H1 (cell line): Measurements from ENCODE around the gene HOXD12. TPM values are rescaled to one million over a fixed set of nuclear protein-coding genes. Genes with fewer than 3 reads are reported as not detected.
A peak's percentile ranks its signal among the peaks of the same experiment; 100 is the strongest.

ENCODE experiments used
- CTCF ChIA-PET: fragments of 300-600 bp; sonication (Branson Sonifier 250); formaldehyde crosslinking; loops from one replicate; lab custom pipeline; 2021; ENCODE audit not compliant: partially characterized antibody; lab: Charles Lee
- POLR2A ChIA-PET: fragments of 300-600 bp; sonication (Branson Sonifier 250); formaldehyde crosslinking; loops from one replicate; lab custom pipeline; 2021; ENCODE audit warnings: inconsistent platforms; ENCODE audit not compliant: partially characterized antibody; lab: Charles Lee
- DNase-seq, 2 experiments: peaks; one replicate each; pipeline versions ENCODE4 v3.0.0 to v3.0.0-alpha.2; 2010 to 2022; ENCODE audit warnings: low spot score in 2 of 2, low read depth in 1 of 2, mixed read lengths in 1 of 2
- FAIRE-seq: peaks from 2 replicates; lab custom pipeline; 2011; peaks lifted over from hg19 to GRCh38; lab: Jason Lieb, UNC
- H2AFZ ChIP-seq: 2 replicates; pipeline ENCODE4 v1.8.1; 2012; ENCODE audit warnings: low read length, inconsistent platforms
- H2AK5ac ChIP-seq: 2 replicates; pipeline ENCODE4 v1.6.1; 2013; ENCODE audit warnings: low read depth, low read length
- H2BK120ac ChIP-seq: replicated peaks from 2 replicates; pipeline ENCODE3; 2013; ENCODE audit warnings: low read depth, low read length, inconsistent platforms
- H2BK12ac ChIP-seq: 2 replicates; pipeline ENCODE4 v1.6.1; 2013; ENCODE audit warnings: low read depth, low read length
- H2BK15ac ChIP-seq: 2 replicates; pipeline ENCODE4 v1.6.1; 2013; ENCODE audit warnings: low read length
- H2BK20ac ChIP-seq: 2 replicates; pipeline ENCODE4 v1.6.1; 2013; ENCODE audit warnings: low read length
- H2BK5ac ChIP-seq: 2 replicates; pipeline ENCODE4 v1.6.1; 2013; ENCODE audit warnings: low read depth, low read length
- H3K14ac ChIP-seq: 2 replicates; pipeline ENCODE4 v1.6.1; 2013; ENCODE audit warnings: inconsistent platforms; ENCODE audit not compliant: insufficient read length
- H3K18ac ChIP-seq: 2 replicates; pipeline ENCODE4 v1.6.1; 2013; ENCODE audit warnings: low read length; ENCODE audit errors: extremely low read depth
- H3K23ac ChIP-seq: 2 replicates; pipeline ENCODE4 v1.6.1; 2013; ENCODE audit warnings: inconsistent platforms; ENCODE audit not compliant: insufficient read length
- H3K23me2 ChIP-seq: 2 replicates; pipeline ENCODE4 v1.6.1; 2013; ENCODE audit warnings: low read depth, low read length
- H3K27ac ChIP-seq: 2 replicates; pipeline ENCODE4 v1.6.1; 2011; ENCODE audit warnings: low read depth, low read length, inconsistent platforms
- H3K27me3 ChIP-seq, 4 experiments: replicated peaks in 1 of 4; 1 replicate in 1 of 4; 2 replicates in 3 of 4; pipeline versions ENCODE4 v1.6.1 to v1.8.1; 2011 to 2013; ENCODE audit warnings: low read length in 3 of 4, mild to moderate bottlenecking in 3 of 4, inconsistent platforms in 2 of 4, mixed read lengths in 2 of 4, moderate library complexity in 1 of 4; ENCODE audit not compliant: control insufficient read depth in 3 of 4, insufficient read depth in 3 of 4; ENCODE audit errors: extremely low read depth in 1 of 4
- H3K36me3 ChIP-seq, 4 experiments: 2 replicates each; pipeline versions ENCODE4 v1.6.1 to v1.8.1; 2011 to 2013; ENCODE audit warnings: mild to moderate bottlenecking in 4 of 4, low read length in 3 of 4, moderate library complexity in 2 of 4, control low read depth in 1 of 4, inconsistent platforms in 1 of 4; ENCODE audit not compliant: insufficient read depth in 4 of 4, control insufficient read depth in 2 of 4
- H3K4ac ChIP-seq: replicated peaks from 2 replicates; pipeline ENCODE3; 2013; ENCODE audit warnings: low read length, low read depth, mixed read lengths, inconsistent platforms; ENCODE audit not compliant: insufficient read length
- H3K4me1 ChIP-seq, 4 experiments: replicated peaks in 1 of 4; 1 replicate in 1 of 4; 2 replicates in 3 of 4; pipeline versions ENCODE4 v1.6.1 to v1.8.1; 2011 to 2013; ENCODE audit warnings: low read length in 3 of 4, inconsistent platforms in 2 of 4, mixed read lengths in 1 of 4; ENCODE audit not compliant: insufficient read depth in 4 of 4, control insufficient read depth in 3 of 4
- H3K4me2 ChIP-seq, 2 experiments: 2 replicates each; pipeline versions ENCODE4 v1.6.1 to v1.8.1; 2011 to 2013; ENCODE audit warnings: low read depth in 2 of 2, low read length in 2 of 2, control low read depth in 1 of 2, inconsistent platforms in 1 of 2, mild to moderate bottlenecking in 1 of 2; ENCODE audit not compliant: insufficient read depth in 1 of 2
- H3K4me3 ChIP-seq, 4 experiments: fragments of 200-600, 300-600 bp in 1 of 4; sonication (generic), shearing (Covaris generic), sonication (Bioruptor Twin) in 1 of 4; 2 replicates each; pipeline versions ENCODE4 v1.5.1 to v1.8.1; 2011 to 2016; ENCODE audit warnings: low read length in 4 of 4, low read depth in 3 of 4, control low read depth in 2 of 4, inconsistent platforms in 2 of 4, mild to moderate bottlenecking in 2 of 4, mixed read lengths in 1 of 4, moderate library complexity in 1 of 4; ENCODE audit not compliant: insufficient read depth in 2 of 4; ENCODE audit errors: extremely low read depth in 1 of 4
- H3K56ac ChIP-seq: replicated peaks from 2 replicates; pipeline ENCODE3; 2013; ENCODE audit warnings: low read depth, mild to moderate bottlenecking, mixed read lengths, low read length, inconsistent platforms; ENCODE audit not compliant: insufficient read length
- H3K79me1 ChIP-seq: 2 replicates; pipeline ENCODE4 v1.6.1; 2013; ENCODE audit warnings: low read depth, low read length, control low read depth
- H3K79me2 ChIP-seq, 2 experiments: 2 replicates each; pipeline versions ENCODE4 v1.6.1 to v1.8.1; 2012 to 2013; ENCODE audit warnings: low read length in 2 of 2, mild to moderate bottlenecking in 2 of 2, inconsistent platforms in 1 of 2; ENCODE audit not compliant: insufficient read depth in 2 of 2, control insufficient read depth in 1 of 2
- H3K9ac ChIP-seq, 4 experiments: replicated peaks in 1 of 4; 1 replicate in 1 of 4; 2 replicates in 3 of 4; pipeline versions ENCODE4 v1.6.1 to v1.8.1; 2011 to 2013; ENCODE audit warnings: low read depth in 3 of 4, low read length in 3 of 4, control low read depth in 2 of 4, mild to moderate bottlenecking in 2 of 4, moderate library complexity in 2 of 4, inconsistent platforms in 1 of 4; ENCODE audit errors: extremely low read depth in 1 of 4
- H3K9me3 ChIP-seq, 2 experiments: 2 replicates each; pipeline versions ENCODE4 v1.6.1 to v1.8.1; 2012 to 2013; ENCODE audit warnings: mild to moderate bottlenecking in 2 of 2, moderate library complexity in 2 of 2, control low read depth in 1 of 2, inconsistent platforms in 1 of 2, low read depth in 1 of 2, low read length in 1 of 2, mixed read lengths in 1 of 2; ENCODE audit not compliant: insufficient read depth in 2 of 2
- H4K20me1 ChIP-seq, 2 experiments: replicated peaks in 1 of 2; 2 replicates each; pipeline versions ENCODE3 to v1.8.1; 2011 to 2013; ENCODE audit warnings: inconsistent platforms in 2 of 2, low read length in 2 of 2, mild to moderate bottlenecking in 1 of 2; ENCODE audit not compliant: insufficient read depth in 2 of 2, control insufficient read depth in 1 of 2
- H4K5ac ChIP-seq: 2 replicates; pipeline ENCODE4 v1.6.1; 2013; ENCODE audit warnings: low read length, low read depth, mixed read lengths, inconsistent platforms; ENCODE audit not compliant: insufficient read length
- H4K8ac ChIP-seq: 2 replicates; pipeline ENCODE4 v1.8.0; 2013; ENCODE audit warnings: mild to moderate bottlenecking, moderate library complexity, low read length, inconsistent platforms; ENCODE audit not compliant: insufficient read depth; ENCODE audit errors: extremely low read depth
- H4K91ac ChIP-seq: replicated peaks from 2 replicates; pipeline ENCODE3; 2013; ENCODE audit warnings: low read length, mixed read lengths, inconsistent platforms; ENCODE audit not compliant: insufficient read length
- CBX8 ChIP-seq: fragments of 300-800, 300-1000 bp; sonication (generic); IDR thresholded peaks from 2 replicates; pipeline ENCODE4 v1.7.1; 2016; ENCODE audit warnings: low read depth, low read length, borderline replicate concordance
- CTBP2 ChIP-seq: IDR thresholded peaks from 2 replicates; pipeline ENCODE4 v1.7.0; 2011; ENCODE audit warnings: borderline replicate concordance, mild to moderate bottlenecking, moderate library complexity, mixed read lengths, low read length; ENCODE audit not compliant: insufficient read depth, insufficient read length
- EZH2 ChIP-seq: fragments of 200-600 bp; sonication (generic); IDR thresholded peaks from 2 replicates; pipeline ENCODE4 v1.7.1; 2012; ENCODE audit warnings: low read depth, mild to moderate bottlenecking, moderate library complexity, low read length, inconsistent platforms; ENCODE audit not compliant: severe bottlenecking
- POU5F1 ChIP-seq: IDR thresholded peaks from 2 replicates; pipeline ENCODE4 v1.6.1; 2011; ENCODE audit warnings: low read depth, mild to moderate bottlenecking, low read length, moderate library complexity
- RNF2 ChIP-seq: fragments of 200-900, 300-1000 bp; sonication (generic); IDR thresholded peaks from 2 replicates; pipeline ENCODE4 v1.7.1; 2016; ENCODE audit warnings: borderline replicate concordance, low read depth, mild to moderate bottlenecking, antibody characterized with exemption, low read length; ENCODE audit not compliant: poor library complexity, severe bottlenecking; ENCODE audit errors: missing control alignments
- SUZ12 ChIP-seq: fragments of 200-600 bp; sonication (generic); IDR thresholded peaks from 2 replicates; pipeline ENCODE4 v1.6.1; 2012; ENCODE audit warnings: mild to moderate bottlenecking, inconsistent platforms, low read length, moderate library complexity, mixed read lengths
- WGBS, 2 experiments: shearing (Covaris generic) in 1 of 2; methylation state at CpG; one replicate each; pipeline versions ENCODE4 v1.1.6 to v1.1.7; 2013 to 2015; ENCODE audit warnings: low lambda C conversion rate in 2 of 2, mixed read lengths in 2 of 2, inconsistent platforms in 1 of 2, low coverage in 1 of 2, missing lambda C conversion rate in 1 of 2; ENCODE audit not compliant: insufficient replicate concordance in 2 of 2, insufficient coverage in 1 of 2, insufficient read length in 1 of 2; ENCODE audit errors: extremely low coverage in 1 of 2, missing lambda C conversion rate in 1 of 2; 5-methylcytosine and 5-hydroxymethylcytosine counted together
- polyA plus RNA-seq, 7 experiments: library from polyadenylated mRNA; depleted of rRNA in 3 of 7; stranded (reverse) in 5 of 7; unstranded in 2 of 7; fragments of >200 nt in 5 of 7; fragments of 200-250 nt in 2 of 7; gene quantifications; 1 replicate in 5 of 7; 2 replicates in 1 of 7; 4 replicates in 1 of 7; pipeline versions ENCODE4 v1.2.1 to v1.2.3, GENCODE V29; 2011 to 2013; ENCODE audit warnings: missing spikeins in 2 of 7, mixed read lengths in 2 of 7
- total RNA-seq: library from RNA; stranded (reverse); fragmentation: NEBNext Ultra II Directional; extraction: Animal tissue kit (Norgen Biotek cat#: 25700); gene quantifications from 2 replicates; pipeline ENCODE4 v1.2.1, GENCODE V29; 2021
- TF ChIP-seq, protein P1 (sequence below): IDR thresholded peaks from 2 replicates; pipeline ENCODE4 v1.6.1; 2012; ENCODE audit warnings: inconsistent platforms

HOXD12 gene
- total and polyA plus RNA-seq, 2 of the 8 experiments (the other 6 are each of a cell fraction or from before 2014, with no cell fraction given), result not detected

DNA sequence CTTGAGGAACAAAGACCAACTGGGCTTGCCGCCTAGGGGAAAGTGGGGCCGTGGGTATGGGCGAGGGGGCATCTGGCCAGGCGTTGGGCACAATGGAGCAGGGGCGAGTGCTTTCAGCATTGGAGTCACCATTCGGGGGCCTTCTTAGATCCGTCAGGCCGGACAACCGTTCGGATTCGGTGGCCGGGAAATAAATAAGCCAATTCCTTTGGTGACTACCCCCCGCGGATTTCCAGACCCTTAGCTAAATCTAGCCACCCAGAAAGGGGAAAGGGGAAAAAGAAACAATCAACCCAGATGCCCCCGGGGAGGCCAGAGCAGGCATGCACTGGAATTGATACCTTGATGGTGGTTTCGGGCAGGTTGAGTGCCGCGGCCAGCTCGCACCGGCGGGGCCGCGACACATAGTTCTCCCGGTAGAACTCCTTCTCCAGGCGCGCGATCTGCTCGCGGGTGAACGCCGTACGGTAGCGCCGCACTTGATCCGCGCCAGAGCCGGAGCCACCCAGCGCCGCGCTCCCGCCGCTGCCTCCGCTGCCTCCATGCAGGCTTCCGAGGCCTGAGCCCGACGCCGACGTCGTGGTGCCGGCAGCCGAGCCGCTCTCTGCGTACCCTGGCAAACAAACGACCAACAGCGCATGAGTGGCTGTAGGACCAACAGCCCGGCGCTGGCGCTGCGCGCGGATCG, 17.6 kb upstream of the HOXD12 start:
- WGBS, 2 experiments, result 5% methylated on average over 60 of the region's 62 CpGs; no CpG with 5 or more reads in 1 of the 2 experiments
- Histone ChIP-seq H3K27me3 (peaks cover 84 to 98% (median 92%) of the 10 kb centered on the region in 4 experiments), H2BK120ac (no peak overlapping the region), H3K9ac (no peak overlapping the region), H2BK15ac (no peak overlapping the region), H4K91ac (no peak overlapping the region), H2AK5ac (no peak overlapping the region), H3K4me1 (peaks cover 0 to 29% (median 13%) of the 10 kb centered on the region in 4 experiments; a peak in 5 of 7 replicates), H3K27ac (no peak overlapping the region), H3K23ac (no peak overlapping the region), H2BK5ac (no peak overlapping the region), H4K20me1 (peaks cover 11 to 20% of the 10 kb centered on the region in 2 experiments), H3K9me3 (no peaks in the 10 kb centered on the region; a peak in 1 of 4 replicates), H3K56ac (no peak overlapping the region), H3K4me2 (peak overlapping the region; percentile 41 to 50; a peak in 3 of 4 replicates), H3K79me1 (no peaks in the 10 kb centered on the region), H3K18ac (no peak overlapping the region), H3K4me3 (peak overlapping the region in 1 of 4 experiments; percentile 4; a peak in 1 of 8 replicates), H3K79me2 (no peaks in the 10 kb centered on the region), H2BK12ac (0 out of 2 replicates have a peak overlapping the region, but pooled peaks have one; percentile 3), H3K36me3 (peaks cover 0 to 5% (median 0%) of the 10 kb centered on the region in 4 experiments; a peak in 1 of 8 replicates), H3K4ac (no peak overlapping the region), H3K23me2 (peaks cover 6% of the 10 kb centered on the region; the same call in 1 of the 2 replicates), H4K5ac (no peak overlapping the region), H2BK20ac (no peak overlapping the region), H2AFZ (no peak overlapping the region), H3K14ac (no peak overlapping the region), H4K8ac (peak overlapping the region; percentile 28; the same call in 1 of the 2 replicates)
- CTCF ChIA-PET, result interaction anchor here (0.7 to 7.8 kb wide), 16 partner anchors 7 to 714 kb away, joined by 3 to 130 read pairs (median 5); partner anchors contain the start of genes HOXD12 and HOXD13
- POLR2A ChIA-PET, result interaction anchor here (1.8 kb wide), 1 partner anchor 12 kb away, joined by 7 read pairs; no protein-coding TSS in a partner anchor
- DNase-seq, result peak in 1 of 2 experiments; percentile 68
- no peak for FAIRE-seq
- TF ChIP-seq RNF2 (peak; percentile 66), SUZ12 (peak; percentile 99), CTBP2 (peak; percentile 68), CBX8 (peak; percentile 28), EZH2 (peak; percentile 94), POU5F1 (no peak)
- TF ChIP-seq, protein P1, sequence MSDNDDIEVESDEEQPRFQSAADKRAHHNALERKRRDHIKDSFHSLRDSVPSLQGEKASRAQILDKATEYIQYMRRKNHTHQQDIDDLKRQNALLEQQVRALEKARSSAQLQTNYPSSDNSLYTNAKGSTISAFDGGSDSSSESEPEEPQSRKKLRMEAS, result peak; percentile 61
